Keratinocyte (primary cell): ENCODE measurements around the gene CCDC141. TPM values are rescaled to one million over a fixed set of nuclear protein-coding genes. Genes with fewer than 3 reads are reported as not detected.
A peak's percentile ranks its signal among the peaks of the same experiment; 100 is the strongest.

Source experiments
- DNase-seq: peaks from one replicate; pipeline ENCODE4 v3.0.0-alpha.2; 2011; ENCODE audit warnings: low read depth, missing footprints, low spot score
- FAIRE-seq: peaks from 2 replicates; lab custom pipeline; 2011; peaks lifted over from hg19 to GRCh38; lab: Jason Lieb, UNC
- H2AFZ ChIP-seq: 2 replicates; pipeline ENCODE4 v1.6.0; 2012; ENCODE audit warnings: low read length, control low read depth, inconsistent platforms; ENCODE audit not compliant: control insufficient read depth
- H3K27ac ChIP-seq: 2 replicates; pipeline ENCODE4 v1.5.1; 2011; ENCODE audit warnings: low read length; ENCODE audit not compliant: control insufficient read depth, insufficient read depth
- H3K27me3 ChIP-seq: 3 replicates; pipeline ENCODE4 v1.6.0; 2011; ENCODE audit warnings: low read length; ENCODE audit not compliant: control insufficient read depth, insufficient read depth; ENCODE audit errors: extremely low read depth
- H3K36me3 ChIP-seq, 2 experiments: 2 replicates in 1 of 2; 3 replicates in 1 of 2; pipeline ENCODE4 v1.5.1; 2011; ENCODE audit warnings: low read length in 2 of 2, mild to moderate bottlenecking in 1 of 2; ENCODE audit not compliant: control insufficient read depth in 2 of 2, insufficient read depth in 2 of 2; ENCODE audit errors: extremely low read depth in 1 of 2
- H3K4me1 ChIP-seq: 3 replicates; pipeline ENCODE4 v1.5.1; 2011; ENCODE audit warnings: low read length; ENCODE audit not compliant: control insufficient read depth, insufficient read depth; ENCODE audit errors: extremely low read depth
- H3K4me2 ChIP-seq: 3 replicates; pipeline ENCODE4 v1.6.0; 2011; ENCODE audit warnings: low read depth, low read length; ENCODE audit not compliant: control insufficient read depth, insufficient read depth; ENCODE audit errors: extremely low read depth
- H3K4me3 ChIP-seq, 3 experiments: fragments of 200-600 bp in 1 of 3; sonication (generic) in 1 of 3; 2 replicates in 2 of 3; 3 replicates in 1 of 3; pipeline ENCODE4 v1.5.1; 2011 to 2016; ENCODE audit warnings: low read length in 3 of 3, mild to moderate bottlenecking in 3 of 3, control low read depth in 2 of 3, inconsistent platforms in 1 of 3, low read depth in 1 of 3, mixed read lengths in 1 of 3, mixed run types in 1 of 3, moderate library complexity in 1 of 3; ENCODE audit not compliant: control insufficient read depth in 2 of 3, insufficient read depth in 2 of 3; ENCODE audit errors: extremely low read depth in 1 of 3
- H3K79me2 ChIP-seq: 2 replicates; pipeline ENCODE4 v1.6.0; 2012; ENCODE audit warnings: low read length; ENCODE audit not compliant: control insufficient read depth, insufficient read depth
- H3K9ac ChIP-seq: 3 replicates; pipeline ENCODE4 v1.6.0; 2011; ENCODE audit warnings: low read length; ENCODE audit not compliant: control insufficient read depth, insufficient read depth; ENCODE audit errors: extremely low read depth
- H3K9me1 ChIP-seq: 3 replicates; pipeline ENCODE4 v1.6.0; 2011; ENCODE audit warnings: low read length; ENCODE audit not compliant: control insufficient read depth, insufficient read depth; ENCODE audit errors: extremely low read depth
- H3K9me3 ChIP-seq: 2 replicates; pipeline ENCODE4 v1.5.1; 2012; ENCODE audit warnings: low read depth, low read length; ENCODE audit not compliant: control insufficient read depth
- H4K20me1 ChIP-seq: 3 replicates; pipeline ENCODE4 v1.6.0; 2011; ENCODE audit warnings: low read length; ENCODE audit not compliant: control insufficient read depth, insufficient read depth; ENCODE audit errors: extremely low read depth
- EZH2 ChIP-seq: IDR thresholded peaks from one replicate; pipeline ENCODE4 v1.6.1; 2012; ENCODE audit warnings: inconsistent platforms, mild to moderate bottlenecking, low read length, moderate library complexity
- dilution Hi-C: fragments of 300-500 bp; cut with MboI; formaldehyde crosslinking; loops from one replicate; pipeline ENCODE4 v1.7.0; 2020; ENCODE audit warnings: low sequenced_read_pairs; ENCODE audit not compliant: extremely low pct_ligation_motif_present
- polyA plus RNA-seq, 5 experiments: library from polyadenylated mRNA; depleted of rRNA in 3 of 5; stranded (reverse) in 3 of 5; stranded (forward) in 1 of 5; unstranded in 1 of 5; fragments of >200 nt; gene quantifications; 1 replicate in 1 of 5; 2 replicates in 3 of 5; 3 replicates in 1 of 5; pipeline versions ENCODE4 v1.2.1 to v1.2.3, GENCODE V29; 2011 to 2012; ENCODE audit warnings: missing spikeins in 2 of 5, low read depth in 1 of 5, low replicate concordance in 1 of 5
- TF ChIP-seq, protein P1 (sequence below), 3 experiments: IDR thresholded peaks in 1 of 3; conservative IDR thresholded peaks in 1 of 3; optimal IDR thresholded peaks in 1 of 3; 2 replicates in 2 of 3; 3 replicates in 1 of 3; pipeline versions ENCODE3 to v1.5.1; 2011; ENCODE audit warnings: low read length in 3 of 3, mild to moderate bottlenecking in 3 of 3, moderate library complexity in 2 of 3, control low read depth in 1 of 3, inconsistent platforms in 1 of 3; ENCODE audit not compliant: insufficient read depth in 2 of 3; ENCODE audit errors: extremely low read depth in 1 of 3

CCDC141 gene
- polyA plus RNA-seq, 1 donor (not counting 4 experiments of a cell fraction or from before 2014, with no cell fraction given), result not detected

DNA sequence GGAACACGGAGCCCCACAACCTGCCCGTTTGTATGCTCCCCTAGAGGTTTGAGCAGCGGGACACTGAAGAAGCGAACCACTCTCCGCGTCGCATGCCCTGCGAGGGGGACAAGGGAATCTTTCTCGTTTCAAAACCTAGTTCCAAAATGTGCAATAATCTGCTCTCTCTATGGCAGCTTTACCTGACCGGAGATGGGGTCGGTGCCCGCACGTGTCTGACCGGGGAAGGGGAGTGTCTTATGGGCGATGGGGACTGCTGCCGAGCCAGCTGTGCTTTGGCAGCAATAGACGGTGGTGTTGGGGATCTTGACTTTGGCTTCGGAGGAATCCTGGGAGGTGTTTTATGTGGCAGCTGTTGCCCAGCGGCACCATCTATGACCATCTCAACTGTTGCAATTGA, 250.6 kb downstream of the CCDC141 start:
- Histone ChIP-seq H4K20me1 (no peaks in the 10 kb centered on the region), H3K36me3 (no peaks in the 10 kb centered on the region), H3K27me3 (peaks cover 3% of the 10 kb centered on the region), H3K27ac (no peak overlapping the region), H3K4me2 (no peak overlapping the region), H3K4me1 (no peaks in the 10 kb centered on the region), H3K4me3 (no peak overlapping the region), H3K9ac (no peak overlapping the region), H2AFZ (no peak overlapping the region), H3K9me1 (no peaks in the 10 kb centered on the region), H3K9me3 (no peaks in the 10 kb centered on the region), H3K79me2 (no peaks in the 10 kb centered on the region)
- TF ChIP-seq EZH2, result no peak
- TF ChIP-seq, protein P1, sequence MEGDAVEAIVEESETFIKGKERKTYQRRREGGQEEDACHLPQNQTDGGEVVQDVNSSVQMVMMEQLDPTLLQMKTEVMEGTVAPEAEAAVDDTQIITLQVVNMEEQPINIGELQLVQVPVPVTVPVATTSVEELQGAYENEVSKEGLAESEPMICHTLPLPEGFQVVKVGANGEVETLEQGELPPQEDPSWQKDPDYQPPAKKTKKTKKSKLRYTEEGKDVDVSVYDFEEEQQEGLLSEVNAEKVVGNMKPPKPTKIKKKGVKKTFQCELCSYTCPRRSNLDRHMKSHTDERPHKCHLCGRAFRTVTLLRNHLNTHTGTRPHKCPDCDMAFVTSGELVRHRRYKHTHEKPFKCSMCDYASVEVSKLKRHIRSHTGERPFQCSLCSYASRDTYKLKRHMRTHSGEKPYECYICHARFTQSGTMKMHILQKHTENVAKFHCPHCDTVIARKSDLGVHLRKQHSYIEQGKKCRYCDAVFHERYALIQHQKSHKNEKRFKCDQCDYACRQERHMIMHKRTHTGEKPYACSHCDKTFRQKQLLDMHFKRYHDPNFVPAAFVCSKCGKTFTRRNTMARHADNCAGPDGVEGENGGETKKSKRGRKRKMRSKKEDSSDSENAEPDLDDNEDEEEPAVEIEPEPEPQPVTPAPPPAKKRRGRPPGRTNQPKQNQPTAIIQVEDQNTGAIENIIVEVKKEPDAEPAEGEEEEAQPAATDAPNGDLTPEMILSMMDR (optimal IDR thresholded peaks at IDR 0.05 in 1 of 3, IDR thresholded peaks at IDR 0.05 in 1 of 3, conservative IDR thresholded peaks at IDR 0.05 in 1 of 3; ENCODE audit: extremely low read depth in 1 of 3, insufficient read depth in 2 of 3, low read length in 3 of 3), result no peak
- dilution Hi-C loops, result no loop called here
- FAIRE-seq, result no peak
- DNase-seq, result no peak

DNA sequence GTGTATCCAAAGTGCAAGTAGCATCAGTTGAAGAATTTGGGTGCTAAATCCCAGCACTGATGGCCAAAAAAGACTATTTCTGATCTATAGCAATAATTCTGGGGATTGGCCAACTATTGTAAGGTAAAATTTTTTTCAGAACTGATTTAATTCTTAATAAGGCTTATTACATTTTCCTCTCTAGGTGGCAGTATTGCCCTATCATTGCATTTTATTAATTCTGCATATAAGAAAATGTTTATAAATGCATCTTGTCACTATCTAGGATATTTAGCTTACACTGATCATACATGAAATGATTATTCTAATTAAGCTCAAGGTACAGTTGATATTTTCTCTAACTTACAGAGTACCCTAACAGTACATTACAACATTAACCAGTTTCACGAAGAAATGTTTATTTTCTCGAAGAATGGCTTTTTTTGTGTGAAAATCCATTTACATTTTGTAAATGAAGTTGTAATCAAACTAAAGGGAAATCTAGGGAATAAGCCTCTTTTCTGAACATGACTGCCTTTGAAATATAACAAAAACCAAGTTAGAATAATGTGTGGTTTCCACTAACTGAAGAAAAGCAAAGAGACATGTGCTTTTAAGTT, 253.8 kb downstream of the CCDC141 start:
- H3K4me1 ChIP-seq, result no peaks in the 10 kb centered on the region
- no peaks in the 10 kb centered on the region for H3K9me3 ChIP-seq
- H3K4me3 ChIP-seq, result no peak overlapping the region
- DNase-seq (no peak), FAIRE-seq (no peak)
- no peaks in the 10 kb centered on the region for H4K20me1 ChIP-seq
- no peaks in the 10 kb centered on the region for H3K79me2 ChIP-seq
- peaks cover 3% of the 10 kb centered on the region for H3K27me3 ChIP-seq
- no peaks in the 10 kb centered on the region for H3K36me3 ChIP-seq
- TF ChIP-seq, protein P1 (optimal IDR thresholded peaks at IDR 0.05 in 1 of 3, IDR thresholded peaks at IDR 0.05 in 1 of 3, conservative IDR thresholded peaks at IDR 0.05 in 1 of 3; ENCODE audit: extremely low read depth in 1 of 3, insufficient read depth in 2 of 3, low read length in 3 of 3), result peak in 2 of 3 experiments; percentile 12 to 32
- TF ChIP-seq EZH2, result no peak
- dilution Hi-C loops, result no loop called here
- no peak overlapping the region for H3K9ac ChIP-seq
- no peak overlapping the region for H3K4me2 ChIP-seq
- H2AFZ ChIP-seq, result no peak overlapping the region
- no peaks in the 10 kb centered on the region for H3K9me1 ChIP-seq
- H3K27ac ChIP-seq, result no peak overlapping the region
